ENCODE data around the gene RASGRF1.

RASGRF1 gene

GRCh38 chr15:79084308-79084968 lies 6.1 kb downstream of the RASGRF1 start:
- no peak overlapping the region for H3K4me3 Mint-ChIP-seq
- no peak overlapping the region for H3K27ac Mint-ChIP-seq
- no peaks in the 10 kb centered on the region for H3K36me3 Mint-ChIP-seq
- peaks cover 12% of the 10 kb centered on the region for H3K27me3 Mint-ChIP-seq
- H3K4me1 Mint-ChIP-seq = no peaks in the 10 kb centered on the region
- no peaks in the 10 kb centered on the region for H3K9me3 Mint-ChIP-seq

- Mint-ChIP-seq H3K4me3 (no peak overlapping the region), H3K36me3 (no peaks in the 10 kb centered on the region), H3K27ac (no peak overlapping the region), H3K27me3 (peaks cover 9% of the 10 kb centered on the region), H3K9me3 (no peaks in the 10 kb centered on the region), H3K4me1 (no peaks in the 10 kb centered on the region)
Observed at GRCh38 chr15:79083154-79083553, 7.4 kb downstream of the RASGRF1 start.

- H3K36me3 Mint-ChIP-seq = no peaks in the 10 kb centered on the region
- H3K4me3 Mint-ChIP-seq = no peak overlapping the region
- H3K27ac Mint-ChIP-seq = no peak overlapping the region
- H3K4me1 Mint-ChIP-seq = no peaks in the 10 kb centered on the region
- H3K9me3 Mint-ChIP-seq = no peaks in the 10 kb centered on the region
- H3K27me3 Mint-ChIP-seq = peaks cover 4% of the 10 kb centered on the region
Observed at GRCh38 chr15:79082363-79083070, 8.1 kb downstream of the RASGRF1 start.

GRCh38 chr15:79078763-79079410 lies 11.7 kb downstream of the RASGRF1 start:
- no peak overlapping the region for H3K4me3 Mint-ChIP-seq
- H3K9me3 Mint-ChIP-seq = no peaks in the 10 kb centered on the region
- H3K36me3 Mint-ChIP-seq = no peaks in the 10 kb centered on the region
- H3K27me3 Mint-ChIP-seq = peaks cover 1% of the 10 kb centered on the region
- no peak overlapping the region for H3K27ac Mint-ChIP-seq
- no peaks in the 10 kb centered on the region for H3K4me1 Mint-ChIP-seq

GRCh38 chr15:79078003-79078402 lies 12.6 kb downstream of the RASGRF1 start:
- Mint-ChIP-seq H3K4me3 (no peak overlapping the region), H3K27me3 (peaks cover 1% of the 10 kb centered on the region), H3K36me3 (no peaks in the 10 kb centered on the region), H3K9me3 (no peaks in the 10 kb centered on the region), H3K4me1 (no peaks in the 10 kb centered on the region), H3K27ac (no peak overlapping the region)

GRCh38 chr15:79076661-79077060 lies 13.9 kb downstream of the RASGRF1 start:
- Mint-ChIP-seq H3K36me3 (no peaks in the 10 kb centered on the region), H3K4me3 (no peak overlapping the region), H3K4me1 (no peaks in the 10 kb centered on the region), H3K9me3 (no peaks in the 10 kb centered on the region), H3K27me3 (peaks cover 1% of the 10 kb centered on the region), H3K27ac (no peak overlapping the region)

GRCh38 chr15:79075256-79075655 lies 15.3 kb downstream of the RASGRF1 start:
- Mint-ChIP-seq H3K27ac (no peak overlapping the region), H3K36me3 (no peaks in the 10 kb centered on the region), H3K4me3 (no peak overlapping the region), H3K4me1 (no peaks in the 10 kb centered on the region), H3K9me3 (no peaks in the 10 kb centered on the region), H3K27me3 (peaks cover 1% of the 10 kb centered on the region)

GRCh38 chr15:79073336-79073735 lies 17.2 kb downstream of the RASGRF1 start:
- no peaks in the 10 kb centered on the region for H3K9me3 Mint-ChIP-seq
- no peaks in the 10 kb centered on the region for H3K4me1 Mint-ChIP-seq
- no peaks in the 10 kb centered on the region for H3K36me3 Mint-ChIP-seq
- no peak overlapping the region for H3K4me3 Mint-ChIP-seq
- no peak overlapping the region for H3K27ac Mint-ChIP-seq
- H3K27me3 Mint-ChIP-seq = no peaks in the 10 kb centered on the region

- Mint-ChIP-seq H3K4me3 (no peak overlapping the region), H3K4me1 (no peaks in the 10 kb centered on the region), H3K36me3 (no peaks in the 10 kb centered on the region), H3K9me3 (no peaks in the 10 kb centered on the region), H3K27me3 (no peaks in the 10 kb centered on the region), H3K27ac (no peak overlapping the region)
Observed at GRCh38 chr15:79071901-79072300, 18.7 kb downstream of the RASGRF1 start.

GRCh38 chr15:79068790-79069189 lies 21.8 kb downstream of the RASGRF1 start:
- no peak overlapping the region for H3K27ac Mint-ChIP-seq
- peaks cover 1% of the 10 kb centered on the region for H3K27me3 Mint-ChIP-seq
- no peak overlapping the region for H3K4me3 Mint-ChIP-seq
- H3K4me1 Mint-ChIP-seq = no peaks in the 10 kb centered on the region
- H3K9me3 Mint-ChIP-seq = no peaks in the 10 kb centered on the region
- H3K36me3 Mint-ChIP-seq = no peaks in the 10 kb centered on the region

- no peak overlapping the region for H3K4me3 Mint-ChIP-seq
- no peaks in the 10 kb centered on the region for H3K4me1 Mint-ChIP-seq
- no peaks in the 10 kb centered on the region for H3K9me3 Mint-ChIP-seq
- peaks cover 2% of the 10 kb centered on the region for H3K27me3 Mint-ChIP-seq
- H3K27ac Mint-ChIP-seq = no peak overlapping the region
- no peaks in the 10 kb centered on the region for H3K36me3 Mint-ChIP-seq
Observed at GRCh38 chr15:79067969-79068368, 22.6 kb downstream of the RASGRF1 start.

GRCh38 chr15:79067072-79067833 lies 23.3 kb downstream of the RASGRF1 start:
- no peaks in the 10 kb centered on the region for H3K9me3 Mint-ChIP-seq
- H3K4me1 Mint-ChIP-seq = no peaks in the 10 kb centered on the region
- peaks cover 5% of the 10 kb centered on the region for H3K27me3 Mint-ChIP-seq
- no peaks in the 10 kb centered on the region for H3K36me3 Mint-ChIP-seq
- no peak overlapping the region for H3K27ac Mint-ChIP-seq
- no peak overlapping the region for H3K4me3 Mint-ChIP-seq

- Mint-ChIP-seq H3K9me3 (no peaks in the 10 kb centered on the region), H3K27me3 (peaks cover 5% of the 10 kb centered on the region), H3K36me3 (no peaks in the 10 kb centered on the region), H3K4me3 (no peak overlapping the region), H3K27ac (no peak overlapping the region), H3K4me1 (no peaks in the 10 kb centered on the region)
Observed at GRCh38 chr15:79066391-79067071, 24.0 kb downstream of the RASGRF1 start.

GRCh38 chr15:79065706-79066376 lies 24.7 kb downstream of the RASGRF1 start:
- H3K27ac Mint-ChIP-seq = no peak overlapping the region
- no peaks in the 10 kb centered on the region for H3K9me3 Mint-ChIP-seq

GRCh38 chr15:79065361-79065705 lies 25.2 kb downstream of the RASGRF1 start:
- Mint-ChIP-seq H3K27ac (no peak overlapping the region), H3K4me1 (no peaks in the 10 kb centered on the region), H3K4me3 (no peak overlapping the region), H3K27me3 (peaks cover 5% of the 10 kb centered on the region), H3K36me3 (no peaks in the 10 kb centered on the region), H3K9me3 (no peaks in the 10 kb centered on the region)

More at GRCh38 chr15:79065706-79066376, 24.7 kb downstream of the RASGRF1 start:
- Mint-ChIP-seq H3K4me1 (no peaks in the 10 kb centered on the region), H3K36me3 (no peaks in the 10 kb centered on the region), H3K4me3 (no peak overlapping the region), H3K27me3 (peaks cover 5% of the 10 kb centered on the region)
